GM19397 (cell line): ENCODE measurements around the gene MAGEA3.
"Not testable (repeated sequence)": the region's sequence is repeated elsewhere in the genome, so short reads cannot be mapped to it uniquely, and the experiment has no call there.

ENCODE experiments used
- ATAC-seq: cut with Tn5 transposase; IDR thresholded peaks from one replicate; pipeline ENCODE4 v1.9.1; 2021; ENCODE audit warnings: mild to moderate bottlenecking, moderate library complexity; ENCODE audit not compliant: unreplicated experiment

The MAGEA3 gene

GRCh38 chrX:152697952-152698931 is at the start of gene MAGEA3:
MAGEA3 (plus strand) TSS chrX:152698794; CDS start chrX:152700833, 2,039 bp downstream.
- not testable (repeated sequence) for ATAC-seq

GRCh38 chrX:152652060-152652459 is 46.5 kb upstream of the MAGEA3 start:
- ATAC-seq: no peak

- ATAC-seq: no peak
Observed at GRCh38 chrX:152652467-152652866, 46.1 kb upstream of the MAGEA3 start.

GRCh38 chrX:152656087-152656486 is 42.5 kb upstream of the MAGEA3 start:
- ATAC-seq: no peak

GRCh38 chrX:152656890-152657289 is 41.7 kb upstream of the MAGEA3 start:
- no peak for ATAC-seq

- ATAC-seq: no peak
Observed at GRCh38 chrX:152658302-152658701, 40.3 kb upstream of the MAGEA3 start.

- ATAC-seq: no peak
Observed at GRCh38 chrX:152663086-152663485, 35.5 kb upstream of the MAGEA3 start.

GRCh38 chrX:152674135-152674534 is 24.5 kb upstream of the MAGEA3 start:
- ATAC-seq: no peak

- not testable (repeated sequence) for ATAC-seq
Observed at GRCh38 chrX:152674652-152675051, 23.9 kb upstream of the MAGEA3 start.

GRCh38 chrX:152681012-152681411 is 17.6 kb upstream of the MAGEA3 start:
- not testable (repeated sequence) for ATAC-seq

GRCh38 chrX:152700390-152700789 is 1.8 kb downstream of the MAGEA3 start:
- not testable (repeated sequence) for ATAC-seq

- not testable (repeated sequence) for ATAC-seq
Observed at GRCh38 chrX:152706500-152706899, 7.9 kb downstream of the MAGEA3 start.

GRCh38 chrX:152709173-152709572 is 10.6 kb downstream of the MAGEA3 start, which contains the start of gene CSAG2:
CSAG2 (minus strand) TSS chrX:152709273; CDS start chrX:152709112, 161 bp downstream.
- ATAC-seq: not testable (repeated sequence)

- ATAC-seq: not testable (repeated sequence)
Observed at GRCh38 chrX:152713195-152713594, 14.6 kb downstream of the MAGEA3 start.

GRCh38 chrX:152713815-152714787 is 15.5 kb downstream of the MAGEA3 start, which contains the start of gene MAGEA2B:
MAGEA2B (plus strand) TSS chrX:152714628; CDS start chrX:152717107, 2,479 bp downstream.
- ATAC-seq: not testable (repeated sequence)

GRCh38 chrX:152725409-152725808 is 26.8 kb downstream of the MAGEA3 start:
- ATAC-seq: no peak

GRCh38 chrX:152733261-152733975 is 34.8 kb downstream of the MAGEA3 start, which contains the start of the genes CSAG1 and MAGEA12:
CSAG1 (minus strand) TSS chrX:152733721; CDS start chrX:152732460, 1,261 bp downstream.
MAGEA12 (plus strand) TSS chrX:152733757; CDS start chrX:152736162, 2,405 bp downstream.
- no peak for ATAC-seq

GRCh38 chrX:152734143-152734858 is 35.7 kb downstream of the MAGEA3 start:
- not testable (repeated sequence) for ATAC-seq

- no peak for ATAC-seq
Observed at GRCh38 chrX:152735101-152735500, 36.5 kb downstream of the MAGEA3 start.
